Testis (tissue), 3 donors: Measurements from ENCODE around the gene TTC3. TPM values are rescaled to one million over a fixed set of nuclear protein-coding genes. Genes with fewer than 3 reads are reported as not detected.

Source experiments
- DNase-seq: peaks from one replicate; pipeline ENCODE4 v3.0.0-alpha.2; 2019
- H3K27ac ChIP-seq, 2 donors: fragments of 200-600 bp; sonication (generic); one replicate each; pipeline ENCODE4 v1.5.1; 2019
- H3K27me3 ChIP-seq: fragments of 200-600 bp; sonication (generic); one replicate; pipeline ENCODE4 v1.5.1; 2019
- H3K36me3 ChIP-seq: fragments of 200-600 bp; sonication (generic); one replicate; pipeline ENCODE4 v1.5.1; 2017; ENCODE audit warnings: low read depth; ENCODE audit errors: missing control alignments
- H3K4me1 ChIP-seq: fragments of 200-600 bp; sonication (generic); one replicate; pipeline ENCODE4 v1.5.1; 2019
- H3K4me3 ChIP-seq, 2 donors: fragments of 200-600 bp; sonication (generic); one replicate each; pipeline ENCODE4 v1.5.1; 2017 to 2019
- H3K9me3 ChIP-seq: fragments of 200-600 bp; sonication (generic); one replicate; pipeline ENCODE4 v1.5.1; 2017
- CTCF ChIP-seq, 3 experiments: fragments of 450-650 bp in 2 of 3; fragments of 200-600 bp in 1 of 3; sonication (generic) in 1 of 3; IDR thresholded peaks; one replicate each; pipeline ENCODE4 v1.5.1; 2016 to 2019; ENCODE audit warnings: antibody characterized with exemption in 3 of 3, mild to moderate bottlenecking in 2 of 3, moderate library complexity in 1 of 3
- POLR2A ChIP-seq: fragments of 450-650 bp; IDR thresholded peaks from one replicate; pipeline ENCODE4 v1.6.1; 2017; ENCODE audit warnings: antibody characterized with exemption, mild to moderate bottlenecking, moderate library complexity
- WGBS, 2 donors: methylation state at CpG; one replicate each; pipeline ENCODE4 v1.1.5; 2018; 5-methylcytosine and 5-hydroxymethylcytosine counted together
- intact Hi-C: fragments of 100-400 bp; cut with DNase I; formaldehyde crosslinking; loops from one replicate; pipeline ENCODE4 v1.15.1; 2023; ENCODE audit warnings: low total_unique reads
- polyA plus RNA-seq: library from polyadenylated mRNA; stranded (reverse); fragments of 350-450 nt; fragmentation: Illumina TruSeq; extraction: RNeasy Lipid Tissue Mini Kit (QIAGEN cat#74804); gene quantifications from one replicate; pipeline ENCODE4 v1.2.3, GENCODE V29; 2014; ENCODE audit warnings: low read depth, low replicate concordance; ENCODE audit not compliant: insufficient read depth
- total RNA-seq, 2 donors: library from RNA; depleted of rRNA; stranded (reverse); fragments of >200 nt; gene quantifications; one replicate each; pipeline ENCODE4 v1.2.3, GENCODE V29; 2016

The TTC3 gene
- total and polyA plus RNA-seq, 3 donors from 2014 or later: 70.7 to 181 (median 154) TPM

- no peaks in the 10 kb centered on the region for H3K4me1 ChIP-seq
- no peak overlapping the region for H3K4me3 ChIP-seq
- H3K27me3 ChIP-seq: no peaks in the 10 kb centered on the region
- no peak overlapping the region for H3K27ac ChIP-seq
- H3K36me3 ChIP-seq: no peaks in the 10 kb centered on the region
- H3K9me3 ChIP-seq: no peaks in the 10 kb centered on the region
- no peak for DNase-seq
- intact Hi-C loops: no loop called here
- TF ChIP-seq CTCF (IDR thresholded peaks at IDR 0.05) (no peak), POLR2A (no peak)
Measured at GRCh38 chr21:37064841-37065240, 8.2 kb upstream of the TTC3 start.

GRCh38 chr21:37065561-37066177 lies 7.4 kb upstream of the TTC3 start:
- H3K9me3 ChIP-seq: no peaks in the 10 kb centered on the region
- WGBS, 2 donors: 73 to 75% methylated on average over 9 of the region's 9 CpGs
- TF ChIP-seq POLR2A (no peak), CTCF (IDR thresholded peaks at IDR 0.05) (no peak)
- H3K4me3 ChIP-seq: no peak overlapping the region
- H3K4me1 ChIP-seq: no peaks in the 10 kb centered on the region
- intact Hi-C loops: no loop called here
- H3K27me3 ChIP-seq: no peaks in the 10 kb centered on the region
- H3K27ac ChIP-seq: peak overlapping the region in 1 of 2 donors; percentile 28
- no peak for DNase-seq
- H3K36me3 ChIP-seq: no peaks in the 10 kb centered on the region

- H3K4me1 ChIP-seq: peaks cover 10% of the 10 kb centered on the region
- H3K27ac ChIP-seq: peak overlapping the region; percentile 99
- no peaks in the 10 kb centered on the region for H3K27me3 ChIP-seq
- peak overlapping the region; percentile 85 to 91 for H3K4me3 ChIP-seq
- DNase-seq: peak; percentile 75
- WGBS, 2 donors: 3 to 9% methylated on average over 12 of the region's 12 CpGs
- intact Hi-C loops: no loop called here
- TF ChIP-seq CTCF (IDR thresholded peaks at IDR 0.05): no peak
- TF ChIP-seq POLR2A: peak; percentile 21
- no peaks in the 10 kb centered on the region for H3K36me3 ChIP-seq
- no peaks in the 10 kb centered on the region for H3K9me3 ChIP-seq
Measured at GRCh38 chr21:37071561-37072273, 1.3 kb upstream of the TTC3 start.

- Histone ChIP-seq H3K4me1 (peaks cover 10% of the 10 kb centered on the region), H3K9me3 (no peaks in the 10 kb centered on the region), H3K27ac (peak overlapping the region; percentile 99), H3K36me3 (no peaks in the 10 kb centered on the region), H3K4me3 (peak overlapping the region; percentile 85 to 91), H3K27me3 (no peaks in the 10 kb centered on the region)
- intact Hi-C loops: no loop called here
- TF ChIP-seq CTCF (IDR thresholded peaks at IDR 0.05) (peak in 2 of 3 experiments; percentile 1 to 5), POLR2A (no peak)
- WGBS, 2 donors: 1% methylated on average over 12 to 54 of the region's 54 CpGs
- peak; percentile 90 for DNase-seq
Measured at GRCh38 chr21:37072274-37072987, 623 bp upstream of the TTC3 start.
